ENCODE data around the gene NR1D1. TPM values are rescaled to one million over a fixed set of nuclear protein-coding genes. Genes with fewer than 3 reads are reported as not detected.
A peak's percentile ranks its signal among the peaks of the same experiment; 100 is the strongest.

NR1D1 gene
- total RNA-seq, 2 experiments from 2014 or later = 6.0 to 6.5 TPM

- Mint-ChIP-seq H3K4me1 (ENCODE audit: low read depth) (peaks cover 79% of the 10 kb centered on the region), H3K36me3 (ENCODE audit: low read depth) (no peaks in the 10 kb centered on the region), H3K9me3 (no peaks in the 10 kb centered on the region), H3K4me3 (no peak overlapping the region), H3K27ac (peak overlapping the region; percentile 53), H3K27me3 (no peaks in the 10 kb centered on the region)
- ATAC-seq (no peak), DNase-seq (peak; percentile 58)
- CTCF ChIA-PET = interaction anchor here (1.1 kb wide), 1 partner anchor 29 kb away, joined by 5 read pairs; no protein-coding TSS in a partner anchor
- intact Hi-C loops (cut with micrococcal nuclease) = no loop called here
- POLR2A ChIA-PET = interaction anchor here (0.6 to 1.6 kb wide), 5 partner anchors 36 to 199 kb away, joined by 3 to 4 read pairs (median 3); partner anchors contain the start of genes CASC3 and MED24
- TF ChIP-seq CTCF (IDR thresholded peaks at IDR 0.05) = no peak
Observed at GRCh38 chr17:40104594-40105486, 4.5 kb upstream of the NR1D1 start.

- Mint-ChIP-seq H3K9me3 (no peaks in the 10 kb centered on the region), H3K27ac (peak overlapping the region; percentile 55), H3K4me3 (no peak overlapping the region), H3K4me1 (ENCODE audit: low read depth) (peaks cover 74% of the 10 kb centered on the region), H3K36me3 (ENCODE audit: low read depth) (peaks cover 1% of the 10 kb centered on the region), H3K27me3 (no peaks in the 10 kb centered on the region)
- ChIA-PET POLR2A (interaction anchor here (1.0 to 1.8 kb wide), 3 partner anchors 11 to 37 kb away, joined by 3 to 5 read pairs (median 5); partner anchors contain the start of gene CASC3), CTCF (interaction anchor here (1.0 to 9.0 kb wide), 4 partner anchors 8 to 65 kb away, joined by 5 to 136 read pairs (median 5); no protein-coding TSS in a partner anchor)
- TF ChIP-seq CTCF (IDR thresholded peaks at IDR 0.05) = no peak
- intact Hi-C loops (cut with micrococcal nuclease) = no loop called here
- no peak for ATAC-seq
- DNase-seq = peak; percentile 35
Observed at GRCh38 chr17:40103688-40104087, 3.3 kb upstream of the NR1D1 start.

GRCh38 chr17:40103071-40103661, 2.8 kb upstream of the NR1D1 start:
- Mint-ChIP-seq H3K27ac (peak overlapping the region; percentile 55), H3K4me3 (no peak overlapping the region), H3K36me3 (ENCODE audit: low read depth) (peaks cover 6% of the 10 kb centered on the region), H3K4me1 (ENCODE audit: low read depth) (peaks cover 75% of the 10 kb centered on the region), H3K9me3 (no peaks in the 10 kb centered on the region), H3K27me3 (no peaks in the 10 kb centered on the region)
- POLR2A ChIA-PET = interaction anchor here (0.6 to 1.8 kb wide), 4 partner anchors 11 to 264 kb away, joined by 3 to 5 read pairs (median 4); partner anchors contain the start of gene CASC3
- DNase-seq (no peak), ATAC-seq (no peak)
- CTCF ChIA-PET = interaction anchor here (1.0 to 9.0 kb wide), 4 partner anchors 8 to 65 kb away, joined by 5 to 136 read pairs (median 5); no protein-coding TSS in a partner anchor
- TF ChIP-seq CTCF (IDR thresholded peaks at IDR 0.05) = no peak
- intact Hi-C loops (cut with micrococcal nuclease) = no loop called here

GRCh38 chr17:40101367-40102210, 1.2 kb upstream of the NR1D1 start:
- H3K36me3 Mint-ChIP-seq (ENCODE audit: low read depth) = peaks cover 21% of the 10 kb centered on the region
- peaks cover 75% of the 10 kb centered on the region for H3K4me1 Mint-ChIP-seq (ENCODE audit: low read depth)
- no peaks in the 10 kb centered on the region for H3K27me3 Mint-ChIP-seq
- no peak for TF ChIP-seq CTCF (IDR thresholded peaks at IDR 0.05)
- no peak for ATAC-seq
- peak overlapping the region; percentile 85 for H3K4me3 Mint-ChIP-seq
- ChIA-PET POLR2A (interaction anchor here (0.8 to 8.2 kb wide), 6 partner anchors 10 to 183 kb away, joined by 3 to 93 read pairs (median 3); partner anchors contain the start of gene MED24), CTCF (interaction anchor here (1.0 to 9.0 kb wide), 6 partner anchors 10 to 89 kb away, joined by 3 to 136 read pairs (median 4); partner anchors contain the start of gene MED24)
- no peak for DNase-seq
- intact Hi-C loops (cut with micrococcal nuclease) = no loop called here
- H3K27ac Mint-ChIP-seq = peak overlapping the region; percentile 90
- H3K9me3 Mint-ChIP-seq = no peaks in the 10 kb centered on the region
